RWPE2 (cell line): ENCODE results near the gene NAA35.

ENCODE experiments used
- ATAC-seq: fragments of 200-7000 bp; cut with Tn5 transposase; 3 replicates; pipeline ENCODE4 v1.9.1; 2021; ENCODE audit warnings: low read depth
- DNase-seq: peaks from one replicate; pipeline ENCODE4 v3.0.0-alpha.2; 2020; ENCODE audit warnings: low spot score
- H3K27ac ChIP-seq: fragments of 450-650 bp; 2 replicates; pipeline ENCODE4 v1.5.1; 2017; ENCODE audit warnings: mild to moderate bottlenecking; ENCODE audit not compliant: poor library complexity, severe bottlenecking
- H3K27me3 ChIP-seq: fragments of 250-450 bp; sonication (Bioruptor Pico); 2 replicates; pipeline ENCODE4 v1.5.1; 2021; ENCODE audit warnings: mild to moderate bottlenecking, moderate library complexity; ENCODE audit not compliant: insufficient read depth, poor library complexity, severe bottlenecking
- H3K36me3 ChIP-seq: fragments of 250-450 bp; sonication (Bioruptor Pico); 2 replicates; pipeline ENCODE4 v1.5.1; 2020; ENCODE audit warnings: low read depth, mild to moderate bottlenecking, moderate library complexity
- H3K4me1 ChIP-seq: fragments of 250-450 bp; sonication (Bioruptor Pico); 2 replicates; pipeline ENCODE4 v1.5.1; 2021; ENCODE audit warnings: mild to moderate bottlenecking, moderate library complexity; ENCODE audit not compliant: insufficient read depth, poor library complexity, severe bottlenecking
- H3K4me3 ChIP-seq: fragments of 250-450 bp; sonication (Bioruptor Pico); 2 replicates; pipeline ENCODE4 v1.5.1; 2021; ENCODE audit warnings: mild to moderate bottlenecking, moderate library complexity; ENCODE audit not compliant: severe bottlenecking
- H3K9me3 ChIP-seq: fragments of 250-450 bp; sonication (Bioruptor Pico); 2 replicates; pipeline ENCODE4 v1.5.1; 2021; ENCODE audit warnings: mild to moderate bottlenecking, moderate library complexity; ENCODE audit not compliant: severe bottlenecking
- CTCF ChIP-seq: fragments of 450-650 bp; IDR thresholded peaks from one replicate; pipeline ENCODE4 v1.5.1; 2017; ENCODE audit warnings: mild to moderate bottlenecking, moderate library complexity; ENCODE audit not compliant: poor library complexity, severe bottlenecking

The NAA35 gene

GRCh38 chr9:86069206-86069869, 128.4 kb downstream of the NAA35 start:
- DNase-seq (no peak), ATAC-seq (no peak)
- Histone ChIP-seq H3K27ac (no peak overlapping the region), H3K4me1 (no peaks in the 10 kb centered on the region), H3K27me3 (no peaks in the 10 kb centered on the region), H3K36me3 (no peaks in the 10 kb centered on the region), H3K9me3 (no peaks in the 10 kb centered on the region), H3K4me3 (no peak overlapping the region)
- no peak for TF ChIP-seq CTCF
